Measurements from ENCODE around the gene NFASC. TPM values are rescaled to one million over a fixed set of nuclear protein-coding genes. Genes with fewer than 3 reads are reported as not detected.

Gene NFASC
- total RNA-seq, 1 experiment from 2014 or later = 0.46 TPM

- no peak for DNase-seq (ENCODE audit: low read depth)
Measured at GRCh38 chr1:205038132-205038786, 167.6 kb downstream of the NFASC start.

DNA sequence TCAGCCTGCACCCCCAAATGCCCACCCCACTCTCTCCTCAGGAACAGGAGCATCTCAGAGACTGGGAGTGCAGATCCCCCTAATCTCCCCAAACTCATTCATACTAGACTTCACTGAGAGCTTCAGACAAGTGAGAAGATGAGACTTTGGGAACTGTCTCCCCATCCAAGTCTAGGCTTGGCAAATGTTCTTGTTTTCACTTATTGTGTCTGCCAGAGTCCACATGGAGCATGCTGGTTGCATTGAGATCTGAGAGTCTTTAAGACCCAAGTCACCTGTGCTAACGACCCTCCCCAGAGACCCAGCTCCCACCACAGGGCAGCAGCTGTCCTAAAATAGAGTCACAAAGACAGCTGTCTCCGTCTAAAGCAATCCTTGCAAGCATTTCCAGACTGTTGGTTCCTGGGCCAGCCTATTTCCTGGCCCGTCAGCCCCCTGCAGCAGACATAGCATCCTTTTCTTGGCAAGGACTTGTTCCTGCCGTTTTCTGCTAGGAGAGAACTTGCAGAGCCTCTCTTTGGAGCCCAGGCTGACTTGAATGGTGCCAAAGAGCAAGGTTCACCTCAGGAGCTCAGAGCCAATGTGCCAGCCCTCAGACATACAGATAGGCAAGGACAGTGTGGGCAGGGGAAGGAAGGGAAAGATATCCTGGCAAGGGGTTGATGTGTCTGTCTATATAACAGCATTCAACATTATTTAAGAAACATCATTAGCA, 170.5 kb downstream of the NFASC start:
- DNase-seq (ENCODE audit: low read depth) = no peak

GRCh38 chr1:205041998-205042910, 171.6 kb downstream of the NFASC start:
- DNase-seq (ENCODE audit: low read depth) = no peak

DNA sequence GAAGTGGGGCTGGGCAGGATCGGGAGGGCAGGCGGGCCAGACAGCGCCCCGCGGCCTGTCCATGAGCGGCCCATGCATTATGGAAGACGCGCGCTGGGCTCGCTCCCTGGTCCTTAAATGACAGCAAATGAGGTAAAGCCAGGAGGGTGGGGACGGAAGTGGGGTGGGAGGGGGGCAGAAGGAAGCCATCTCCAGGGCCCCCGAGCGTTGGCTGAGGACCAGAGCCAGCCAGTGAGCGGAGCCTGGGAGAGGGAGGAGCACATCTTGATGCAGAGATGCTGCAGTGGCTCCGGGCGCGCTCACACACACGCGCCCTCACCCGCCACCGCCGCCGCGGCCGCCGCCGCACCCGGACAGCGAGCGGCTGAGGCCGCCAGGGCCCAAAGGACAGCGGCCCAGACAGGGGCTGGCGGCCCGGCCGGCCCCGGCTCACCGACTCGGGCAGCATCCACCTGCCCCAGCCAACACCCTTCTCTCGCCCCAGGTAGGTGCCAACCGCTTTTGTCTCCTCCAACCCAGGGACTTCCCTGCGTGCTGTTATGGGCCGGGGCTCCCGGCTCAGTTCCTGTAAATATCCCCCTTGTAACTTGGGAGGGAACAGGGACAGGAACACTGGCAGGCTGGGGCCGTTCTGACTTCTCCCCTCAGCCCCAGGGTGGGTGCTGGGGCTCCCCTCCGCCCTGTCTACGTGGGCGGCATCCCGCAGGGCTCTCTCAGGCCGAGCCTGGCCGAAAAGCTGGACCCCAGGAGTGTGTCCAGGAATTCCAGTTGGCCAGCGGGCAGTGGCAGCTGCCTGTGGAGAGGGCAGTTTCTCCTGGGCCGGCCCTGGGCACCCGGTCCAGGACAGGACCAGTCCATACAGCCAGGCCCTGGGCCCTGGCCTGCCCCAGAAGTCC, 172.5 kb downstream of the NFASC start, which contains the start of gene CNTN2:
Gene CNTN2, plus strand, starts transcription at position 302 of the 896 bp plus-strand sequence. CDS start 9,974 bp downstream, outside the sequence.
- DNase-seq (ENCODE audit: low read depth) = no peak

DNA sequence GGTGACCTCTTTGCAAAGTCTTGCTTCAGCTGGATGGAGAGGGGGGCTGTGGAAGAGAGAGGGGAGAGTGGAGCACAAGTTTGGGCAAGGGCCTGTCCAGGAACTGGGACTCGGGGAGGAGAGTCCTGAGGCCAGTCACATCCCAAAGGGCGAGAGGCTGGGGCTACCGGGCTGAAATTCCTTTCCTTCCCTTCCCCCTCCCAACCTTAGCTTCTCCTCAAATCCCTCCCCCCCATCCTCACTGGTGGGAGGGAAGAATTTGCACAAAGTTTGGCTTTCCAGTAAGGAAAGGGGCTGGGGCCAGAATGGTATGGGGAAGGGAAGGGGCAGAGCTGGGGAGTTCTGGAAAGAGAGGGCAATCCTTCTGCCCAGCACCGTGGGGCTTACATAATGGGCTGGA, 173.2 kb downstream of the NFASC start:
- no peak for DNase-seq (ENCODE audit: low read depth)

- no peak for DNase-seq (ENCODE audit: low read depth)
Measured at GRCh38 chr1:205044741-205045140, 174.1 kb downstream of the NFASC start.

DNA sequence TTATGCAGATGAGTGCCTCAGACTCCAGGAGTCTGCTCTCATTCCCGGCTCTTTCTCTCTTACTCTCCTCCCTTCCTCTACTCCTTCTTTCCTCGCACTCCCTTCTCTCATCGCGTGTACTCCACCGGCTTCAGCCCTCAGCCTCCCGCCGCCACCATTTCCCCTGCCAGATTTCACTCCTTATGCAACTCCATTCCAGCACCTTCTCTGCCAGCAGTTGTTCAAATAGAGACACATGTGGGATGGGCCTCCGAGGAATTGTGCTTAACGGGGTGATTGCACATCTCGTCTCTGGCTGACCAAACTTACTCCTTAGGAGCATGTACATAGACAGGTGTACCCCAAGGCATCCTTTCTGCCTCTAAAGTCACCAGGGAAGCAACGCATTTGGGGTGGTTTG, 174.5 kb downstream of the NFASC start:
- no peak for DNase-seq (ENCODE audit: low read depth)

- DNase-seq (ENCODE audit: low read depth) = no peak
Measured at GRCh38 chr1:205046870-205047269, 176.2 kb downstream of the NFASC start.

DNA sequence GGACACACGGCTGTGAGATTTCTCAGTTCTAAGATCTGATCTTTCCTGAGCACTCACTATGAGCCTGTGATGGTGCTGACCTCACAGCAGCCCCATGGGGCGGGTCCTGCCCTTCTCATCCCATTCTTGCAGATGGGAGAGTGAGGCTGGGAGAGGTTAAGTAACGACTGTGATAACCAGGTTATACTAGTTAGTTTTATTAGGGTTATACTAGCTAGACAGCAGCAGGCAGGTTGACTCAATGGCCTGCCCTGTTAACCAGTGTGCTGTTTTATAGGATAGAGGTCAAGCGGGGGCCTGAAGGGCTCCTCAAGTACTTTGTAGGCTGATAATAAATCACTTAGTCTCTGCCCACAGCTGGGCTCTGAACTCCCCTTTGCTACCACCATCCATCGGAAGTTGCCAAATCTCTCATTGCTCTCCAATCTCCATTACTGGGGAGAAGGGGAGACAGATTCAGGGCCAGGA, 177.1 kb downstream of the NFASC start:
- DNase-seq (ENCODE audit: low read depth) = no peak

DNA sequence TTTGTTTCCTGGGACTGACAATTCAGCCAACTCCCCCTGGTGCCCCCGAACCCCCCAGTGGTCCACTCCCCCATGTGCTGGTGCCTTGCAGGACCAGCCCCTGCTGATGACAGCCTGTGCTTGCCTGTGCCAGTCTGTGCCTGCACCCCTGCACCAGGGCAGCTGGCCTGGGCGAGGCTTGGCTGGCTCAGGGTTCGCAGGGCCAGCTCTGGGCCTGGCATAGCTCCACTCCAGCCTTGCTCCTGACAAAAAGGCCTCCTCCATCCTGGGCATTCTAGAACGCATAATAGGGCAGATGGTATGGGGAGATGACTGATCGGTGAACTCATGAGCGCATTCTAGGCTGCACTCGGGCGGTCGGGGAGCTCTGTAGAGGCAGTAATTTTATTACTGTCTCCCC, 177.7 kb downstream of the NFASC start:
- no peak for DNase-seq (ENCODE audit: low read depth)

DNA sequence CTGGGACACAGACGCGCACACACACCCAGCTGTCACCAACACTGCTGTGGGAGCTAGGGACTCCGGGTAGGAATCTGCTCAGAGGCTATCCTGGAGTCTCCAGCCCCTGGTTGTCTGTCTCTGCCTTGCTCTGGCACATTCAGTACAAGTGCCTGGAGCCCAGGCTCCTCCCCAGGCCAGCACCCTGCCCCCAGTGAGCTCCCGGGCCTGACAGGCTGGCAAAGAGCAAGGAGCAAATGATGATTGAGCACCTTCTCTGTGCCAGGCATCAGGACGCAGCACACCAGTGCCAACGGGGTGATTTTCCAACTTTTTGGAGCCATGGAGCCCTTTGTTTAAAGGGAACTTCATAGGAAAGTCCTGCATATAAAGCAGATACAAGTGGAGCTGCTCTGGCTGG, 178.8 kb downstream of the NFASC start:
- DNase-seq (ENCODE audit: low read depth) = no peak

GRCh38 chr1:205052690-205053089, 182.0 kb downstream of the NFASC start:
- no peak for DNase-seq (ENCODE audit: low read depth)

- DNase-seq (ENCODE audit: low read depth) = no peak
Measured at GRCh38 chr1:205053296-205053695, 182.6 kb downstream of the NFASC start.

GRCh38 chr1:205054013-205054412, 183.4 kb downstream of the NFASC start:
- DNase-seq (ENCODE audit: low read depth) = no peak

DNA sequence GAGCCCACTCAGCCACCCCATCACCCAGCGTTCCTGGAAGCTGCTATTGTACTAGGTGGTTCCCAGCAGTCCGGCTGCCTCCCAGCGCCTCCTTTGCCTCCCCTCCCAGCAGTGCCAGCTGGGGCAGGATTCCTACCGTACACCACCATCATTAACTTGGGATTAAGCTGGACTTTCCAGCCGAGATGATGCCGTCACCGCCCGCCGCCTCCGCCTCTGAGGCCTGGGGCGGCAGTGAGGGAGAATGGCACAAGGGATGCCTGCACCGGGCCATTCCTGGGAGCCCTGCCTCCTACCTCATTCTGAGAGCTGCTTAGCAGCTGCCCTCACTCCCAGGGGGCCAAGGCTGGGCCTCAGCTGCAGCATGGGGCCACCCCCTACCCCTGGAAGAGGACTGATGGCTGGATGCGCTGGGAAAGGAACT, 185.5 kb downstream of the NFASC start:
- DNase-seq (ENCODE audit: low read depth) = no peak

DNA sequence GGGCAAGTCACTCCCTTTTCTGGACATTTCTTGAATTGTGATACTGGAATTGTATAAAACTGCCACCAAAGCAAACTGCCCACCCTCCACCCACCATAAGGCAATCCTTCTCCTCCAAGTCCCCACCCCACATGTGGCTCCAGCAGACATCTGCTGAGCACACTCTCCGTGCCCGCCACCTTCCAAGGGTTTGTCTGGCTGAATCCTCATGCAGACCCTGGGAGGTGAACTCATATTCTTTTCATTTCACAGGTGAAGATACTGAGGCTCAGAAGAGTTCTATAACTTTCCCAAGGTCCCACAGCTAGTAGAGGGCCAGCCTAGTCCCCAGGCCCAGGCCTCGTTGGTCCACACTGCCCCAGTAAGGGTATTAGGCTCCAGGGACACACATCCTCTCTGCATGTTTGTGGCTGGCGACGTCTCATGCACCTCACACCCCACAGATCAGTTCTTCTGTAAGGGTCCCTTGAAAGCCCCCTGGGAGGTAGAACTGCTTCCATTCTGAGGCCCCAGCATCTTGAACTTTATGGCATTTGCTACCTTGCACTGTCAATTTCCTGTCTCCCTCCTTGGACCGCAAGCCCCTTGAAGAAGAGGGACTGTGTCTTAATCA, 186.4 kb downstream of the NFASC start:
- DNase-seq (ENCODE audit: low read depth) = no peak

DNA sequence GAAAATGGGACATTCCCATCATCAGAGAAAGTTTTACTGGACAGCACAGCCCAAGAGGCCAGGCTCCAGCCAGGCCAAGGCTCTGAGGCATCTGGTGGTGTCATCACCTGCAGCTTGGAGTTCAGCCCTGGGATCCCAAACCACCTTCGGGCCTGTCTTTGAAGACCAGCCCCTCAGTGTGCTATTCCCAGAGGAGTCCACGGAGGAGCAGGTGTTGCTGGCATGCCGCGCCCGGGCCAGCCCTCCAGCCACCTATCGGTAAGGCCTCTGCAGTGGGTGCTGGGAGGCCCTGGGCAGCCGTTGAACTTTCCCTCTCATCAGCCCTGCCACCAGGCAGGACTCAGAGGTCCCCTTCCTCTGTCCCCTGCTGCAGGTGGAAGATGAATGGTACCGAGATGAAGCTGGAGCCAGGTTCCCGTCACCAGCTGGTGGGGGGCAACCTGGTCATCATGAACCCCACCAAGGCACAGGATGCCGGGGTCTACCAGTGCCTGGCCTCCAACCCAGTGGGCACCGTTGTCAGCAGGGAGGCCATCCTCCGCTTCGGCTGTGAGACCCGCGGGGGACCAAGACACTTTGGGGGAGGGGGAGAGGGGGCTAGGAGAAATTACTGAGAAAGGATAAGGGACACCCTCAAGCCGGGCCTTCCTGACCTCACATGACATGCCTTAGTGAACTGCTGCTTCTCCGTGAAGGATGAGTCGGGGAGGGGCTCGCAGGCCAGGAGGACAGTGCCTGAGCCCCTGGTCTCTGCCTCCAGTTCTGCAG, 187.3 kb downstream of the NFASC start:
- DNase-seq (ENCODE audit: low read depth) = no peak

GRCh38 chr1:205058853-205059252, 188.2 kb downstream of the NFASC start:
- DNase-seq (ENCODE audit: low read depth) = no peak

DNA sequence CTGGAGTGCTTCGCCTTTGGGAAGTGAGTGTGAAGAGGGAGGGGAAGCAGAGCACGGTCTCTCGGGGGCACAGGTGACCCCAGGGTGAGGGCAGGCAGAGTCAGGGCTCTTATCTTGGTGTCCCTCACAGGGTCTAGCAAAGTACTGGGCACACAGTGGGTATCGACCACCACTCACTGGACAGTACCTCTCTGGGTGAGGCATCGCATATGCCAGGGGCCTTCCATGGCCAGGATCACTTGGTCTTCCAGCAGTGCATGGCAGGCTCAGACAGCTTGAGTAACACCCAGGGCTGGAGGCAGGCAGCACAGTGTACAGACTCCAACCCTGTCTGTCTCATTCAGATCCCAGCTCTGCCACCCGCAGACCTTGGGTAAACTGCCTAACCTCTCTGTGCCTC, 189.0 kb downstream of the NFASC start:
- no peak for DNase-seq (ENCODE audit: low read depth)

DNA sequence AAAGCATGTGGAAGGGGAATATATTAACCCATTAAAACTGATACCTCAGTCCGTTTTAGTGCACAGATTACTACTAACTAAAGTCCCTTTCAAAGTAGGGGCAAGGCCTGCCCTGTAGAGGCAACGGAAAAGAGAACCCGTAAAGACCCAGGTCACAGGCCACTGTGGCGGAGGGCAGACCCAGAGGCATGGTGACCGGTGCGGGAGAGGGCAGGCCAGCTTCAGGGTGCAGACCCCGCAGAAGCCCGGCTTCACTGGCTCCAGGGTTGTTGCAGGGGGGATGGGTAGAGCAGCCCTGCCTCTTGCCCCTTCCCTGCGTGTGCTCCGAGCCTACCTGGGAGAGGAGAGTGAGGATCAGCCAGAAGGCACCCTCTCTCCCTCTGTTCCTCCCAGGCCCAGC, 190.1 kb downstream of the NFASC start:
- DNase-seq (ENCODE audit: low read depth) = no peak
